ENCODE measurements around the gene CEPT1.

GRCh38 chr1:111216751-111217150 is 76.7 kb downstream of the CEPT1 start:
- no peak for TF ChIP-seq CTCF (IDR thresholded peaks at IDR 0.05 in 2 of 3, conservative IDR thresholded peaks at IDR 0.05 in 1 of 3; ENCODE audit: borderline replicate concordance in 1 of 3, insufficient read depth in 1 of 3, low read depth in 2 of 3, low read length in 2 of 3)
- no peak for TF ChIP-seq EZH2 (IDR thresholded peaks at IDR 0.05)
- no peak for TF ChIP-seq EGR1 (IDR thresholded peaks at IDR 0.05; ENCODE audit: low read depth)
- no peak for TF ChIP-seq SRF (IDR thresholded peaks at IDR 0.05; ENCODE audit: low read depth)
- no peak for TF ChIP-seq EZH2phosphoT487 (IDR thresholded peaks at IDR 0.05; ENCODE audit: borderline replicate concordance)
- TF ChIP-seq POLR2A (IDR thresholded peaks at IDR 0.05; ENCODE audit: borderline replicate concordance, extremely low read depth, insufficient read depth, insufficient read length): no peak
- no peak for TF ChIP-seq POLR2AphosphoS5 (IDR thresholded peaks at IDR 0.05; ENCODE audit: low read depth, low read length)
- no peak for TF ChIP-seq ZNF274 (IDR thresholded peaks at IDR 0.05; ENCODE audit: low read depth, low read length)
